ENCODE measurements around the gene SLC25A38. TPM values are rescaled to one million over a fixed set of nuclear protein-coding genes. Genes with fewer than 3 reads are reported as not detected.
"Not testable (repeated sequence)": the region's sequence is repeated elsewhere in the genome, so short reads cannot be mapped to it uniquely, and the experiment has no call there.

Gene SLC25A38
- total RNA-seq, 2 experiments from 2014 or later, result 34.2 to 35.8 TPM

DNA sequence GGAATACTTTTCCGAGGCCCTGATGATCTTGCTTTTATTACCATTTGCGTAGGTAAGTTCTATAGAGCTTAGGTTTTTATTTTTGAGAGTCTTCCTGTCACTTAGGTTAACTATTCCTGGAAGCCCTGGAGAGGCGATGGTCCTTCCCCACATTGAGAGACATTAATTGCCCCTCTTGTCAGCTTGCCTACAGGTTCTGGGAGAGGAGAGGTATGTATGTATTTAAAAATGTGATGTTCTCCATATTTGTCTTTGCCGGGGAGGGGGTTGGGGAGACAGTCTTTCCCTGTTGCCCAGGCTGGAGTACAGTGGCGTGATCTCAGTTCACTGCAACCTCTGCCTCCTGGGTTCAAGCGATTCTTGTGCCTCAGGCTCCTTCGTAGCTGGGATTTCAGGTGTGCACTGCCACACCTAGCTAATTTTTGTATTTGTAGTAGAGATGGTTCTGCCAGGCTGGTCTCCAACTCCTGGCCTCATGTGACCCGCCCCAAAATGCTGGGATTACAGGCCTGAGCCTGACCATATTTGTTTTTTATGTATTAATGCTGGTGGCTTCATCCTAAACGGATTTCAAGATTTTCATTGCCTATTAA is 29.6 kb downstream of the SLC25A38 start:
- Mint-ChIP-seq H3K9me3 (no peaks in the 10 kb centered on the region), H3K4me1 (peaks cover 44% of the 10 kb centered on the region), H3K36me3 (ENCODE audit: low read depth) (peaks cover 68% of the 10 kb centered on the region), H3K27ac (no peak overlapping the region), H3K27me3 (no peaks in the 10 kb centered on the region), H3K4me3 (no peak overlapping the region)
- CTCF ChIA-PET, result interaction anchor here (0.7 kb wide), 1 partner anchor 35 kb away, joined by 3 read pairs; no protein-coding TSS in a partner anchor
- POLR2A ChIA-PET, result interaction anchor here (1.4 to 2.0 kb wide), 4 partner anchors 11 to 65 kb away, joined by 3 to 9 read pairs (median 5); no protein-coding TSS in a partner anchor
- DNase-seq, result no peak

- H3K36me3 Mint-ChIP-seq (ENCODE audit: low read depth), result peaks cover 57% of the 10 kb centered on the region
- CTCF ChIA-PET, result no interaction called here
- H3K9me3 Mint-ChIP-seq, result no peaks in the 10 kb centered on the region
- POLR2A ChIA-PET, result interaction anchor here (0.6 to 4.3 kb wide), 6 partner anchors 7 to 1075 kb away, joined by 3 to 22 read pairs (median 5); partner anchors contain the start of gene RPSA
- no peak for DNase-seq
- H3K4me3 Mint-ChIP-seq, result no peak overlapping the region
- peaks cover 33% of the 10 kb centered on the region for H3K4me1 Mint-ChIP-seq
- H3K27me3 Mint-ChIP-seq, result no peaks in the 10 kb centered on the region
- H3K27ac Mint-ChIP-seq, result no peak overlapping the region
These were observed 30.7 kb downstream of the SLC25A38 start for GRCh38 chr3:39413691-39414420.

DNA sequence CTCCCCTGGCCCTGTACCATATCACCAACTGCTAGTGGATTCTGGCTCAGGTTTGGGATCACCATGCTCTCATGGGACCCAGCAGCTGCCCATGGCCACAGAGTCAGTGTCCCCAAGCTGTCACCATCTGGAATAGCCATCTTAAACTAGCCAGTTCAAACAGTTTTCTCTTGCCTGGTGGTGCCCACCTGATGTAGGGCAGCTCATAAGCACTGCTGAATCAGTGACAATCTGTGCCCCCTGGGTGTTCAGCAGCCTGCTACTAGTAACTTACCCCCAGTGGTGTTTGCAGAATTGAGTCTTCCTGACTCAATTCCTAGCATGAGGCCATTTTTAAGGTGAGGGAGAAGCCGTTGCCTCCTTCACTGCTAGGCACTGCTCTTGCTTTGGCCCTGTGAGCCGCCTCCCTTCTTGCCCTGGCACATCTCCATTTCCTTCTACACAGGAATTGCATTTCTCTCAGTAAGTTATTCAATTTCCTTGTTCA is 31.3 kb downstream of the SLC25A38 start:
- Mint-ChIP-seq H3K9me3 (no peaks in the 10 kb centered on the region), H3K4me1 (peaks cover 26% of the 10 kb centered on the region), H3K27ac (no peak overlapping the region), H3K27me3 (peaks cover 2% of the 10 kb centered on the region), H3K4me3 (no peak overlapping the region), H3K36me3 (ENCODE audit: low read depth) (peaks cover 51% of the 10 kb centered on the region)
- no peak for DNase-seq
- POLR2A ChIA-PET, result interaction anchor here (1.0 to 4.3 kb wide), 6 partner anchors 8 to 1074 kb away, joined by 3 to 22 read pairs (median 3); partner anchors contain the start of gene RPSA
- CTCF ChIA-PET, result interaction anchor here (1.1 to 1.5 kb wide), 2 partner anchors 25 to 33 kb away, joined by 3 read pairs; no protein-coding TSS in a partner anchor

GRCh38 chr3:39415302-39415701 is 32.1 kb downstream of the SLC25A38 start:
- H3K36me3 Mint-ChIP-seq (ENCODE audit: low read depth), result peaks cover 43% of the 10 kb centered on the region
- peaks cover 20% of the 10 kb centered on the region for H3K4me1 Mint-ChIP-seq
- CTCF ChIA-PET, result interaction anchor here (0.7 to 1.8 kb wide), 4 partner anchors 9 to 902 kb away, joined by 3 to 4 read pairs (median 4); no protein-coding TSS in a partner anchor
- H3K4me3 Mint-ChIP-seq, H3K27ac Mint-ChIP-seq, H3K9me3 Mint-ChIP-seq, DNase-seq, H3K27me3 Mint-ChIP-seq: not testable (repeated sequence)
- POLR2A ChIA-PET, result interaction anchor here (1.0 to 4.3 kb wide), 6 partner anchors 9 to 15 kb away, joined by 3 to 22 read pairs (median 3); partner anchors contain the start of gene RPSA

- ChIA-PET POLR2A (interaction anchor here (1.0 to 4.3 kb wide), 4 partner anchors 8 to 13 kb away, joined by 3 to 22 read pairs (median 5); partner anchors contain the start of gene RPSA), CTCF (interaction anchor here (0.6 to 2.0 kb wide), 6 partner anchors 8 to 82 kb away, joined by 3 to 11 read pairs (median 4); partner anchors contain the start of gene RPSA)
- Mint-ChIP-seq H3K27me3 (peaks cover 2% of the 10 kb centered on the region), H3K27ac (no peak overlapping the region), H3K4me3 (no peak overlapping the region), H3K9me3 (no peaks in the 10 kb centered on the region), H3K4me1 (peaks cover 17% of the 10 kb centered on the region), H3K36me3 (ENCODE audit: low read depth) (peaks cover 37% of the 10 kb centered on the region)
- no peak for DNase-seq
These were observed 32.8 kb downstream of the SLC25A38 start for GRCh38 chr3:39415983-39416382.

- H3K4me3 Mint-ChIP-seq, H3K4me1 Mint-ChIP-seq, DNase-seq, H3K9me3 Mint-ChIP-seq, H3K27me3 Mint-ChIP-seq, H3K27ac Mint-ChIP-seq: not testable (repeated sequence)
- ChIA-PET CTCF (interaction anchor here (0.8 to 2.0 kb wide), 5 partner anchors 9 to 125 kb away, joined by 3 to 11 read pairs (median 4); partner anchors contain the start of gene RPSA), POLR2A (interaction anchor here (1.5 to 4.3 kb wide), 2 partner anchors 9 to 11 kb away, joined by 7 to 22 read pairs; partner anchors contain the start of gene RPSA)
- H3K36me3 Mint-ChIP-seq (ENCODE audit: low read depth), result peaks cover 27% of the 10 kb centered on the region
These were observed 33.8 kb downstream of the SLC25A38 start for GRCh38 chr3:39416998-39417397.

GRCh38 chr3:39418556-39419225 is 35.5 kb downstream of the SLC25A38 start:
- H3K36me3 Mint-ChIP-seq (ENCODE audit: low read depth); H3K27ac Mint-ChIP-seq; H3K27me3 Mint-ChIP-seq; POLR2A ChIA-PET; H3K4me1 Mint-ChIP-seq; DNase-seq; H3K9me3 Mint-ChIP-seq; CTCF ChIA-PET; H3K4me3 Mint-ChIP-seq: not testable (repeated sequence)

- ChIA-PET POLR2A (no interaction called here), CTCF (no interaction called here)
- DNase-seq, result no peak
- Mint-ChIP-seq H3K4me3 (no peak overlapping the region), H3K27me3 (peaks cover 2% of the 10 kb centered on the region), H3K4me1 (no peaks in the 10 kb centered on the region), H3K36me3 (ENCODE audit: low read depth) (no peaks in the 10 kb centered on the region), H3K27ac (no peak overlapping the region), H3K9me3 (no peaks in the 10 kb centered on the region)
These were observed 36.7 kb downstream of the SLC25A38 start for GRCh38 chr3:39419742-39420315.

- DNase-seq, result no peak
- Mint-ChIP-seq H3K4me3 (no peak overlapping the region), H3K9me3 (no peaks in the 10 kb centered on the region), H3K4me1 (no peaks in the 10 kb centered on the region), H3K36me3 (ENCODE audit: low read depth) (no peaks in the 10 kb centered on the region), H3K27me3 (peaks cover 2% of the 10 kb centered on the region), H3K27ac (no peak overlapping the region)
- CTCF ChIA-PET, result interaction anchor here (0.6 kb wide), 1 partner anchor 38 kb away, joined by 3 read pairs; no protein-coding TSS in a partner anchor
- POLR2A ChIA-PET, result no interaction called here
These were observed 37.4 kb downstream of the SLC25A38 start for GRCh38 chr3:39420543-39420942.

DNA sequence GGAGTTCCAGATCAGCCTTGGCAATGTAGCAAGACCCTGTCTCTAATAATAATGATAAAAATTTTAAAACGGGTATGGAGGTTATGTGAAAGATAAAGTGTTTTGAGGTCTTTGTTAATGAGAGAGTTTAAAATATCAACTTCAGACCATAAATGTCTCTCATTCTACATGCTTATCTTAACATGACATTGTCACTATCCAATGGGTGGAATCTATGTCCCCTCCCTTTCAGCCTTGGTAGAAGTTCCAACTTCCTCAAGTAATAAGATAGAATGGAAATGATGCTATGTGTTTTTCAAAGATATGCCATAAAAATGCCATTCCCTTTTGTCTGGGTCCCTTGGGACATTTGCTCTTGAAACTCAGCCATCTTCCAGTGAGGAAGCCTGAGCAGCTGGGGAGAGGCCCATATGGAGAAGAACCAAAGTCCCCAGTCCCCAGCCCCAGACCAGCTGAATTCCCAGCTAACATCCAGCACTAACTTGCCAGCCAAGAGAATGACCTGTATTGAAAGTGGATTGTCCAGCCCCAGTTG is 40.3 kb downstream of the SLC25A38 start:
- ChIA-PET POLR2A (interaction anchor here (1.1 kb wide), 1 partner anchor 17 kb away, joined by 3 read pairs; the partner anchor contains the start of gene RPSA), CTCF (interaction anchor here (1.0 kb wide), 1 partner anchor 132 kb away, joined by 3 read pairs; no protein-coding TSS in a partner anchor)
- no peaks in the 10 kb centered on the region for H3K36me3 Mint-ChIP-seq (ENCODE audit: low read depth)
- H3K9me3 Mint-ChIP-seq, result no peaks in the 10 kb centered on the region
- no peak overlapping the region for H3K4me3 Mint-ChIP-seq
- H3K27me3 Mint-ChIP-seq, result peaks cover 2% of the 10 kb centered on the region
- H3K4me1 Mint-ChIP-seq, result no peaks in the 10 kb centered on the region
- H3K27ac Mint-ChIP-seq, result no peak overlapping the region
- DNase-seq, result no peak

DNA sequence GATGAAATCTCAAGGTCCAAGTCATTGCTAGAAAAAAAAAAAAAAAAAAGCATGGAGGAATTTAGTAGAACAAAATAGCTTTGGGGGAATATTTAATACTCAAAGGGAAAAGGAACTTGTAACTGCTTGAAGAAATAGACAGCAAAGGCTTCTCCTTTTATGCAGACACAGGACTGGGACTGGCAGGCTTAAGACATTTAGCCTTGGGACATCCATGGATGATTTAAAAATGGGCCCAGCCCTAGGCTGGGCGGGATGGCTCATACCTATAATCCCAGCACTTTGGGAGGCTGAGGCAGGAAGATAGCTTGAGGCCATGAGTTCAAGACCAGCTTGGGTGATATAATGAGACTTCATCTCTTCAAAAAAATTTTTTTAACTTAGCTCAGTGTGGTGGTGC is 43.1 kb downstream of the SLC25A38 start:
- Mint-ChIP-seq H3K27me3 (peaks cover 6% of the 10 kb centered on the region), H3K27ac (no peak overlapping the region), H3K4me1 (no peaks in the 10 kb centered on the region), H3K4me3 (no peak overlapping the region), H3K9me3 (no peaks in the 10 kb centered on the region), H3K36me3 (ENCODE audit: low read depth) (no peaks in the 10 kb centered on the region)
- CTCF ChIA-PET, result interaction anchor here (0.6 kb wide), 2 partner anchors 70 to 74 kb away, joined by 4 read pairs; no protein-coding TSS in a partner anchor
- no peak for DNase-seq
- POLR2A ChIA-PET, result no interaction called here

DNA sequence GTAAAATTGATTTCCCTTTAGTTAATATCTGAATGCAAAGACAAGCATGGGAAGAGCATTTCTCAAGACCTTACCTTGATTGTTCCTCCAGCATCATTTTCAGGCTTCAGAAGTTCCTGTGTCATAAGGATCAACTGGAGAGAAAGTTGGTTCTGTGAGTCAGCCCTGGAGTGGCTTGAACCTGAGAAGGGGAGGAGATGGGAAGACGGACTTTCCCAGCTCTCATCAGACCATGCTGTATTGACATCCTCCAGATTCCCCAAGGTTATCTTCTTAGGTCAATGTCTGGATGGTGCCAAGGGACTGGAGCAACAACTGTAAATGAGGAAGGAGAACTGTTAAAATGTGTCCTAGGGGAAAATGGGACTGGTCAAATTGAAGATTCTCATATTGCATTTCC is 44.3 kb downstream of the SLC25A38 start:
- Mint-ChIP-seq H3K4me1 (no peaks in the 10 kb centered on the region), H3K27me3 (peaks cover 6% of the 10 kb centered on the region), H3K36me3 (ENCODE audit: low read depth) (no peaks in the 10 kb centered on the region), H3K9me3 (no peaks in the 10 kb centered on the region), H3K4me3 (no peak overlapping the region), H3K27ac (no peak overlapping the region)
- ChIA-PET CTCF (no interaction called here), POLR2A (interaction anchor here (1.0 to 1.1 kb wide), 2 partner anchors 12 to 15 kb away, joined by 3 to 4 read pairs; no protein-coding TSS in a partner anchor)
- DNase-seq, result no peak
